ENCODE data around the gene SERPINB10.

DNA sequence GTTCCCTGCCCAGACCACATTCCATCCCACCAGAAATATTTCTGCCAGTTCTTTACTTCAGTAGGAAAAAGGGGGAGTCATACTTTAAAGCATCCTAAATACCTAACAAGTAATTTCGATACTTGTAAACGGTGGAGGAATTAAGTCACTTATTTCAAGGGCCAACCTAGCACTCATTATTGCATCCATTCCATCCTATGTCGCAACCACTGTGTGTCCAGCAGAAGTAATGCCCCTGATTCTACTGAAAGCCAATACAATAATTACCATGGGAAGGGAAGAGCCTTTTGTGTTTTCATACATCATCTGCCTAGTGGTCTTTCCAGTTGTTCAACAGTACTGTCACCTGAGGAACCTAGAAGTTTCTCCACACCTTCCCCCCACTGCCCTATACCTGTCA, 74.6 kb downstream of the SERPINB10 start:
- TF ChIP-seq CTCF (IDR thresholded peaks at IDR 0.05; ENCODE audit: insufficient read depth, low read depth, low read length) (no peak), EZH2 (IDR thresholded peaks at IDR 0.05; ENCODE audit: insufficient read depth, low read length) (no peak)
